Thyroid gland (tissue), 4 donors: ENCODE data around the gene ZFAND3.

Source experiments
- POLR2A ChIP-seq, 2 donors: fragments of 450-650 bp; IDR thresholded peaks; one replicate each; pipeline ENCODE4 v1.6.1; 2017; ENCODE audit warnings: antibody characterized with exemption in 2 of 2, mild to moderate bottlenecking in 2 of 2, moderate library complexity in 1 of 2
- TF ChIP-seq, protein P1 (sequence below), 6 experiments: fragments of 200-600 bp in 3 of 6; fragments of 450-650 bp in 3 of 6; sonication (generic) in 3 of 6; IDR thresholded peaks; one replicate each; pipeline ENCODE4 v1.5.1; 2016 to 2019; ENCODE audit warnings: antibody characterized with exemption in 6 of 6, mild to moderate bottlenecking in 2 of 6, inconsistent platforms in 1 of 6, moderate library complexity in 1 of 6

DNA sequence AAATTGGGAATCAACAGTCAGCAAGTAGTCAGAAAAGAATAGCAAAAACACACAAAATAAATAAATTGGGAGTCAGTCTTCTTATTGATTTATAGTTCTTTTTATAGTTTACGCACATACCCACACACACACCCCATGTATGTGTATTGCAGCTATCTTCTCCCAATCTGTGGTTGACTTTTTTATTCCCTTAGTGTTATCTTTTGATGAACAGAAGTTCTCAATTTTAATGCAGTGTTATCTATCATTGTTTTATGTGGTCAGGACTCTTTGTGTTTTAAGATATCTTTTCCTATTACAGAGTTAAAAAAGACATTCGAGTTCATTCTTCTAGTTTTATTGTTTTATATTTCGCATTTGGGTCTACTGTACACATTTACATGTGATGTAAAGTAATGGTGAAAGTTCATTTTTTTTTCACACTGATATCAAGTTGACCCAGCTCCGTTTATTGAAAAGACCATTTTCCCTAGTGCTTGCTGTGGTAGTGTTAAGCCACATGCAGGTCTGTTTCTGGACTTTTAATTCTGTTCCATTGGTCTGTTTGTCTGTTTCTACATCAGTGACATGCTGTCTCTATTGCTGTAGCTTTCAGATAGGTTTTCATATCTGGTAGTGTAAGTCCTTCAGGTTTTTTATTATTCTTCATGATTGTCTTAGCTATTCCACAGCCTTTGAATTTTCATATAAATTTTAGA is 78.4 kb downstream of the ZFAND3 start:
- TF ChIP-seq, protein P1, sequence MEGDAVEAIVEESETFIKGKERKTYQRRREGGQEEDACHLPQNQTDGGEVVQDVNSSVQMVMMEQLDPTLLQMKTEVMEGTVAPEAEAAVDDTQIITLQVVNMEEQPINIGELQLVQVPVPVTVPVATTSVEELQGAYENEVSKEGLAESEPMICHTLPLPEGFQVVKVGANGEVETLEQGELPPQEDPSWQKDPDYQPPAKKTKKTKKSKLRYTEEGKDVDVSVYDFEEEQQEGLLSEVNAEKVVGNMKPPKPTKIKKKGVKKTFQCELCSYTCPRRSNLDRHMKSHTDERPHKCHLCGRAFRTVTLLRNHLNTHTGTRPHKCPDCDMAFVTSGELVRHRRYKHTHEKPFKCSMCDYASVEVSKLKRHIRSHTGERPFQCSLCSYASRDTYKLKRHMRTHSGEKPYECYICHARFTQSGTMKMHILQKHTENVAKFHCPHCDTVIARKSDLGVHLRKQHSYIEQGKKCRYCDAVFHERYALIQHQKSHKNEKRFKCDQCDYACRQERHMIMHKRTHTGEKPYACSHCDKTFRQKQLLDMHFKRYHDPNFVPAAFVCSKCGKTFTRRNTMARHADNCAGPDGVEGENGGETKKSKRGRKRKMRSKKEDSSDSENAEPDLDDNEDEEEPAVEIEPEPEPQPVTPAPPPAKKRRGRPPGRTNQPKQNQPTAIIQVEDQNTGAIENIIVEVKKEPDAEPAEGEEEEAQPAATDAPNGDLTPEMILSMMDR (IDR thresholded peaks at IDR 0.05), result no peak
- TF ChIP-seq POLR2A (IDR thresholded peaks at IDR 0.05), result no peak
